K562 (cell line): Measurements from ENCODE around the gene MED15. TPM values are rescaled to one million over a fixed set of nuclear protein-coding genes. Genes with fewer than 3 reads are reported as not detected.

Experiments used
- CHD1 ChIP-seq: fragments of 200-600 bp; sonication (generic); IDR thresholded peaks from one replicate; pipeline ENCODE4 v1.6.1; 2012; ENCODE audit warnings: mild to moderate bottlenecking, moderate library complexity, low read length, inconsistent platforms
- FOXA3 ChIP-seq, 2 experiments: fragments of 450-650 bp in 1 of 2; sonication (generic) in 1 of 2; formaldehyde crosslinking; IDR thresholded peaks in 1 of 2; conservative IDR thresholded peaks in 1 of 2; 2 replicates each; pipeline versions ENCODE4 v1.4.0 to v1.8.0; 2020 to 2022; ENCODE audit warnings: mild to moderate bottlenecking in 2 of 2, missing genetic modification reagents in 1 of 2
- GATA2 ChIP-seq: sonication (generic); formaldehyde crosslinking; IDR thresholded peaks from 2 replicates; pipeline ENCODE4 v1.4.0; 2020; ENCODE audit warnings: mild to moderate bottlenecking, missing genetic modification reagents
- KHSRP ChIP-seq: fragments of 450-650 bp; IDR thresholded peaks from 2 replicates; pipeline ENCODE4 v1.6.1; 2017
- polyA plus RNA-seq, 8 experiments: library from polyadenylated mRNA; depleted of rRNA in 4 of 8; stranded (reverse) in 5 of 8; unstranded in 3 of 8; fragments of >200 nt; fragmentation: Nextera tagmentation in 2 of 8; fragmentation: Illumina TruSeq in 1 of 8; extraction: Ambion mirVana in 2 of 8; extraction: Trizol in 1 of 8; gene quantifications; 2 replicates each; pipeline versions ENCODE4 v1.2.1 to v1.2.3, GENCODE V29; 2011 to 2014; ENCODE audit warnings: inconsistent platforms in 1 of 8, missing spikeins in 1 of 8
- total RNA-seq, 7 experiments: library from RNA; depleted of rRNA in 6 of 7; stranded (reverse); fragments of >200 nt in 6 of 7; fragmentation: Illumina TruSeq in 2 of 7; extraction: Trizol in 2 of 7; gene quantifications; 2 replicates each; pipeline versions ENCODE4 v1.2.1 to v1.2.3, GENCODE V29; 2011 to 2021; ENCODE audit warnings: low replicate concordance in 1 of 7
- TF ChIP-seq, protein P1 (sequence below): fragments of 200-600 bp; sonication (generic); IDR thresholded peaks from one replicate; pipeline ENCODE4 v1.6.1; 2012; ENCODE audit warnings: mild to moderate bottlenecking, low read depth, low read length, inconsistent platforms
- TF ChIP-seq, protein P2 (sequence below), 3 experiments: fragments of 200-800 bp in 1 of 3; fragments of 250-450 bp in 1 of 3; fragments of 450-650 bp in 1 of 3; sonication (Bioruptor Pico) in 1 of 3; sonication (Bioruptor generic) in 1 of 3; formaldehyde crosslinking in 1 of 3; IDR thresholded peaks; 2 replicates each; pipeline versions ENCODE4 v1.6.1 to v1.8.0; 2016 to 2022; ENCODE audit warnings: mild to moderate bottlenecking in 2 of 3, missing genetic modification characterization in 2 of 3, missing compliant biosample characterization in 1 of 3, moderate library complexity in 1 of 3

Gene MED15
- total and polyA plus RNA-seq, 9 of the 15 experiments (the other 6 are each of a cell fraction or from before 2014, with no cell fraction given), result 4.0 to 271 (median 60.1) TPM

DNA sequence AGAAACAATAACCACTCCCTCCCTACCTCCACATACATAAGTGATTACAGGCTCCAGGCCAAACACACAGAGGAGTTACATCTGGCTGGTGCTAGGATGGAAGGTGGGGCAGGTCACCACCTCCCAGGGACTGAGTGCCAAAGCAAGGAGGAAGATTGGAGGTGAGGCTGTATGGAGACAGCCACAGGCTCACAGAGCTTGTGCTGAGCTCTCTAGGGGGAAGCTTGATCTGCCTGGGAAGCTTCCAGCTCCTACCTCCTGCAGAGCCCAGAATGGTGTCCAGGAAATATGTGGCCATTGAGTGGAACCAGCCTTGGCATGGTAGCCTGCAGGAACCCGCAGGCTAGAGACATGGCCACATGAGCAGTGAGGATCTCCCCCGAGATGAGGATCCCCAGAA is 3.6 kb upstream of the MED15 start (continued):
- TF ChIP-seq, protein P1, sequence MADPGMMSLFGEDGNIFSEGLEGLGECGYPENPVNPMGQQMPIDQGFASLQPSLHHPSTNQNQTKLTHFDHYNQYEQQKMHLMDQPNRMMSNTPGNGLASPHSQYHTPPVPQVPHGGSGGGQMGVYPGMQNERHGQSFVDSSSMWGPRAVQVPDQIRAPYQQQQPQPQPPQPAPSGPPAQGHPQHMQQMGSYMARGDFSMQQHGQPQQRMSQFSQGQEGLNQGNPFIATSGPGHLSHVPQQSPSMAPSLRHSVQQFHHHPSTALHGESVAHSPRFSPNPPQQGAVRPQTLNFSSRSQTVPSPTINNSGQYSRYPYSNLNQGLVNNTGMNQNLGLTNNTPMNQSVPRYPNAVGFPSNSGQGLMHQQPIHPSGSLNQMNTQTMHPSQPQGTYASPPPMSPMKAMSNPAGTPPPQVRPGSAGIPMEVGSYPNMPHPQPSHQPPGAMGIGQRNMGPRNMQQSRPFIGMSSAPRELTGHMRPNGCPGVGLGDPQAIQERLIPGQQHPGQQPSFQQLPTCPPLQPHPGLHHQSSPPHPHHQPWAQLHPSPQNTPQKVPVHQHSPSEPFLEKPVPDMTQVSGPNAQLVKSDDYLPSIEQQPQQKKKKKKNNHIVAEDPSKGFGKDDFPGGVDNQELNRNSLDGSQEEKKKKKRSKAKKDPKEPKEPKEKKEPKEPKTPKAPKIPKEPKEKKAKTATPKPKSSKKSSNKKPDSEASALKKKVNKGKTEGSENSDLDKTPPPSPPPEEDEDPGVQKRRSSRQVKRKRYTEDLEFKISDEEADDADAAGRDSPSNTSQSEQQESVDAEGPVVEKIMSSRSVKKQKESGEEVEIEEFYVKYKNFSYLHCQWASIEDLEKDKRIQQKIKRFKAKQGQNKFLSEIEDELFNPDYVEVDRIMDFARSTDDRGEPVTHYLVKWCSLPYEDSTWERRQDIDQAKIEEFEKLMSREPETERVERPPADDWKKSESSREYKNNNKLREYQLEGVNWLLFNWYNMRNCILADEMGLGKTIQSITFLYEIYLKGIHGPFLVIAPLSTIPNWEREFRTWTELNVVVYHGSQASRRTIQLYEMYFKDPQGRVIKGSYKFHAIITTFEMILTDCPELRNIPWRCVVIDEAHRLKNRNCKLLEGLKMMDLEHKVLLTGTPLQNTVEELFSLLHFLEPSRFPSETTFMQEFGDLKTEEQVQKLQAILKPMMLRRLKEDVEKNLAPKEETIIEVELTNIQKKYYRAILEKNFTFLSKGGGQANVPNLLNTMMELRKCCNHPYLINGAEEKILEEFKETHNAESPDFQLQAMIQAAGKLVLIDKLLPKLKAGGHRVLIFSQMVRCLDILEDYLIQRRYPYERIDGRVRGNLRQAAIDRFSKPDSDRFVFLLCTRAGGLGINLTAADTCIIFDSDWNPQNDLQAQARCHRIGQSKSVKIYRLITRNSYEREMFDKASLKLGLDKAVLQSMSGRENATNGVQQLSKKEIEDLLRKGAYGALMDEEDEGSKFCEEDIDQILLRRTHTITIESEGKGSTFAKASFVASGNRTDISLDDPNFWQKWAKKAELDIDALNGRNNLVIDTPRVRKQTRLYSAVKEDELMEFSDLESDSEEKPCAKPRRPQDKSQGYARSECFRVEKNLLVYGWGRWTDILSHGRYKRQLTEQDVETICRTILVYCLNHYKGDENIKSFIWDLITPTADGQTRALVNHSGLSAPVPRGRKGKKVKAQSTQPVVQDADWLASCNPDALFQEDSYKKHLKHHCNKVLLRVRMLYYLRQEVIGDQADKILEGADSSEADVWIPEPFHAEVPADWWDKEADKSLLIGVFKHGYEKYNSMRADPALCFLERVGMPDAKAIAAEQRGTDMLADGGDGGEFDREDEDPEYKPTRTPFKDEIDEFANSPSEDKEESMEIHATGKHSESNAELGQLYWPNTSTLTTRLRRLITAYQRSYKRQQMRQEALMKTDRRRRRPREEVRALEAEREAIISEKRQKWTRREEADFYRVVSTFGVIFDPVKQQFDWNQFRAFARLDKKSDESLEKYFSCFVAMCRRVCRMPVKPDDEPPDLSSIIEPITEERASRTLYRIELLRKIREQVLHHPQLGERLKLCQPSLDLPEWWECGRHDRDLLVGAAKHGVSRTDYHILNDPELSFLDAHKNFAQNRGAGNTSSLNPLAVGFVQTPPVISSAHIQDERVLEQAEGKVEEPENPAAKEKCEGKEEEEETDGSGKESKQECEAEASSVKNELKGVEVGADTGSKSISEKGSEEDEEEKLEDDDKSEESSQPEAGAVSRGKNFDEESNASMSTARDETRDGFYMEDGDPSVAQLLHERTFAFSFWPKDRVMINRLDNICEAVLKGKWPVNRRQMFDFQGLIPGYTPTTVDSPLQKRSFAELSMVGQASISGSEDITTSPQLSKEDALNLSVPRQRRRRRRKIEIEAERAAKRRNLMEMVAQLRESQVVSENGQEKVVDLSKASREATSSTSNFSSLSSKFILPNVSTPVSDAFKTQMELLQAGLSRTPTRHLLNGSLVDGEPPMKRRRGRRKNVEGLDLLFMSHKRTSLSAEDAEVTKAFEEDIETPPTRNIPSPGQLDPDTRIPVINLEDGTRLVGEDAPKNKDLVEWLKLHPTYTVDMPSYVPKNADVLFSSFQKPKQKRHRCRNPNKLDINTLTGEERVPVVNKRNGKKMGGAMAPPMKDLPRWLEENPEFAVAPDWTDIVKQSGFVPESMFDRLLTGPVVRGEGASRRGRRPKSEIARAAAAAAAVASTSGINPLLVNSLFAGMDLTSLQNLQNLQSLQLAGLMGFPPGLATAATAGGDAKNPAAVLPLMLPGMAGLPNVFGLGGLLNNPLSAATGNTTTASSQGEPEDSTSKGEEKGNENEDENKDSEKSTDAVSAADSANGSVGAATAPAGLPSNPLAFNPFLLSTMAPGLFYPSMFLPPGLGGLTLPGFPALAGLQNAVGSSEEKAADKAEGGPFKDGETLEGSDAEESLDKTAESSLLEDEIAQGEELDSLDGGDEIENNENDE, result no peak
- no peak for TF ChIP-seq CHD1
- TF ChIP-seq FOXA3 (CRISPR knock-in tag; conservative IDR thresholded peaks at IDR 0.05 in 1 of 2, IDR thresholded peaks at IDR 0.05 in 1 of 2), result no peak
- no peak for TF ChIP-seq KHSRP
- TF ChIP-seq, protein P2, sequence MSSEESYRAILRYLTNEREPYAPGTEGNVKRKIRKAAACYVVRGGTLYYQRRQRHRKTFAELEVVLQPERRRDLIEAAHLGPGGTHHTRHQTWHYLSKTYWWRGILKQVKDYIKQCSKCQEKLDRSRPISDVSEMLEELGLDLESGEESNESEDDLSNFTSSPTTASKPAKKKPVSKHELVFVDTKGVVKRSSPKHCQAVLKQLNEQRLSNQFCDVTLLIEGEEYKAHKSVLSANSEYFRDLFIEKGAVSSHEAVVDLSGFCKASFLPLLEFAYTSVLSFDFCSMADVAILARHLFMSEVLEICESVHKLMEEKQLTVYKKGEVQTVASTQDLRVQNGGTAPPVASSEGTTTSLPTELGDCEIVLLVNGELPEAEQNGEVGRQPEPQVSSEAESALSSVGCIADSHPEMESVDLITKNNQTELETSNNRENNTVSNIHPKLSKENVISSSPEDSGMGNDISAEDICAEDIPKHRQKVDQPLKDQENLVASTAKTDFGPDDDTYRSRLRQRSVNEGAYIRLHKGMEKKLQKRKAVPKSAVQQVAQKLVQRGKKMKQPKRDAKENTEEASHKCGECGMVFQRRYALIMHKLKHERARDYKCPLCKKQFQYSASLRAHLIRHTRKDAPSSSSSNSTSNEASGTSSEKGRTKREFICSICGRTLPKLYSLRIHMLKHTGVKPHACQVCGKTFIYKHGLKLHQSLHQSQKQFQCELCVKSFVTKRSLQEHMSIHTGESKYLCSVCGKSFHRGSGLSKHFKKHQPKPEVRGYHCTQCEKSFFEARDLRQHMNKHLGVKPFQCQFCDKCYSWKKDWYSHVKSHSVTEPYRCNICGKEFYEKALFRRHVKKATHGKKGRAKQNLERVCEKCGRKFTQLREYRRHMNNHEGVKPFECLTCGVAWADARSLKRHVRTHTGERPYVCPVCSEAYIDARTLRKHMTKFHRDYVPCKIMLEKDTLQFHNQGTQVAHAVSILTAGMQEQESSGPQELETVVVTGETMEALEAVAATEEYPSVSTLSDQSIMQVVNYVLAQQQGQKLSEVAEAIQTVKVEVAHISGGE (CRISPR knock-in tag; IDR thresholded peaks at IDR 0.05), result no peak; a peak in 1 of 6 replicates
- no peak for TF ChIP-seq GATA2 (CRISPR knock-in tag)
